ENCODE measurements around the gene EFHC1. TPM values are rescaled to one million over a fixed set of nuclear protein-coding genes. Genes with fewer than 3 reads are reported as not detected.

The EFHC1 gene
- total RNA-seq, 1 donor from 2014 or later = 1.7 TPM

- Mint-ChIP-seq H3K27me3 (no peaks in the 10 kb centered on the region), H3K36me3 (ENCODE audit: low read depth) (no peaks in the 10 kb centered on the region), H3K27ac (no peak overlapping the region), H3K4me1 (peaks cover 6% of the 10 kb centered on the region), H3K9me3 (no peaks in the 10 kb centered on the region), H3K4me3 (no peak overlapping the region)
- no peak for DNase-seq
- intact Hi-C loops (cut with micrococcal nuclease) = no loop called here
These were observed 131.5 kb downstream of the EFHC1 start for GRCh38 chr6:52551483-52552277.

DNA sequence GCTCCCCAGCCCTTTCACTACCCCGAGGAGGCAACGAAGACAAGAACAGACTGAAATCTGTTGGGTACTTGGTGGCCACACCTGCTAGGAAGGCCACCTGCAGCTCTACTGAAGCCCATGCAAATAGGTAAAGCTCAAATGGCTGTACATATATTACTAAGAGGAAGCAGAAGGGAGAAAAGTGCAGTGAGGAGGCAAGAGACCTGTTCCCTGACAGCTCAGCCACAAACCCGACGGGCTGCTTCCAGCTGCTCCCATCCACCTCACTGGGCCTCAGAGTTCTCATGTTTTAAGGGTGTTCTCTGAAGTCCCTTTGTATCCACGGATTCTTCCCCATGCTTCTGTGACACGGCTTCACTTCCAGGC is 132.1 kb downstream of the EFHC1 start:
- Mint-ChIP-seq H3K27me3 (no peaks in the 10 kb centered on the region), H3K9me3 (no peaks in the 10 kb centered on the region), H3K4me1 (peaks cover 6% of the 10 kb centered on the region), H3K4me3 (no peak overlapping the region), H3K36me3 (ENCODE audit: low read depth) (no peaks in the 10 kb centered on the region), H3K27ac (no peak overlapping the region)
- no peak for DNase-seq
- intact Hi-C loops (cut with micrococcal nuclease) = no loop called here

DNA sequence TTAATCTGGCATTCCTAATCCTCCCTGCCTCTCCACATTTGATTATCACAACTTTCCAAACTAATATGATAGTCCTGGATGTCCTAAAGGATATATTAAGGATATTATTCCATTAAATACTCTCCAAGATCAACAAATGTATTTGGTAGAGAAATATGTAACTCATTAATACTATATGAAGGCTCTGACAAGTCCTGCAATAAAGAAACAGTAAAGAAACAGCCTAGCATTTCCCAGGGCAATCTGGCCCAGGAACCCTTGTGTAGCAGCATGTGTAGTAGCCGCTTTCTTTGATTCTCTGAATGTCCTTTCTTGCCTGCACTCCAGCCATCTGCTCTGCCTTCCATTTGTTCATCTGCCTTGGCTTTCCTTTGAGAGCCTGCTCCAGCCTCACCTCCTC is 133.0 kb downstream of the EFHC1 start:
- intact Hi-C loops (cut with micrococcal nuclease) = no loop called here
- Mint-ChIP-seq H3K27me3 (no peaks in the 10 kb centered on the region), H3K4me3 (no peak overlapping the region), H3K27ac (no peak overlapping the region), H3K36me3 (ENCODE audit: low read depth) (no peaks in the 10 kb centered on the region), H3K9me3 (no peaks in the 10 kb centered on the region), H3K4me1 (peaks cover 6% of the 10 kb centered on the region)
- DNase-seq = no peak

DNA sequence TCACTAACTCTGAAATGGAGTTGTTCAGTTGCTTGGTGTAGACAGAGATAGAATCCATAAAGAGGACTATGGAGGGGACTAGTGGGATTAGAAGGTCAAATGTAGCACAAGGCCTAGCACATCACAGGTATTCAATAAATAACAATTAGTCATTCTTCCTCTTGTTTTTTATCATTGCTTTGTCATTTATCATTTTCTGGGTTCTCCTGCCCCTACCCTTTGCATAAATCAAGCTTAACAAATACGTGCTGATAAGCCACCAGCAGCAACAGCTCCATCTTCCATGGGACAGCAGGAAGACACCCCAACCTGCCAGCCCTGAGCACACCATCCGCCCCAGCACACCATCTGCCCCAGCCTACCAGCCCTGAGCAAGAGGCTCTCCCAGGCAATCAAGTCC is 133.6 kb downstream of the EFHC1 start:
- no peak for DNase-seq
- Mint-ChIP-seq H3K4me1 (peaks cover 6% of the 10 kb centered on the region), H3K27me3 (no peaks in the 10 kb centered on the region), H3K36me3 (ENCODE audit: low read depth) (no peaks in the 10 kb centered on the region), H3K9me3 (no peaks in the 10 kb centered on the region), H3K27ac (no peak overlapping the region), H3K4me3 (no peak overlapping the region)
- intact Hi-C loops (cut with micrococcal nuclease) = no loop called here

GRCh38 chr6:52554684-52555280 is 134.6 kb downstream of the EFHC1 start:
- no peak for DNase-seq
- no peak overlapping the region for H3K4me3 Mint-ChIP-seq
- H3K9me3 Mint-ChIP-seq = no peaks in the 10 kb centered on the region
- H3K27ac Mint-ChIP-seq = no peak overlapping the region
- intact Hi-C loops (cut with micrococcal nuclease) = no loop called here
- peaks cover 3% of the 10 kb centered on the region for H3K4me1 Mint-ChIP-seq
- no peaks in the 10 kb centered on the region for H3K36me3 Mint-ChIP-seq (ENCODE audit: low read depth)
- H3K27me3 Mint-ChIP-seq = no peaks in the 10 kb centered on the region

DNA sequence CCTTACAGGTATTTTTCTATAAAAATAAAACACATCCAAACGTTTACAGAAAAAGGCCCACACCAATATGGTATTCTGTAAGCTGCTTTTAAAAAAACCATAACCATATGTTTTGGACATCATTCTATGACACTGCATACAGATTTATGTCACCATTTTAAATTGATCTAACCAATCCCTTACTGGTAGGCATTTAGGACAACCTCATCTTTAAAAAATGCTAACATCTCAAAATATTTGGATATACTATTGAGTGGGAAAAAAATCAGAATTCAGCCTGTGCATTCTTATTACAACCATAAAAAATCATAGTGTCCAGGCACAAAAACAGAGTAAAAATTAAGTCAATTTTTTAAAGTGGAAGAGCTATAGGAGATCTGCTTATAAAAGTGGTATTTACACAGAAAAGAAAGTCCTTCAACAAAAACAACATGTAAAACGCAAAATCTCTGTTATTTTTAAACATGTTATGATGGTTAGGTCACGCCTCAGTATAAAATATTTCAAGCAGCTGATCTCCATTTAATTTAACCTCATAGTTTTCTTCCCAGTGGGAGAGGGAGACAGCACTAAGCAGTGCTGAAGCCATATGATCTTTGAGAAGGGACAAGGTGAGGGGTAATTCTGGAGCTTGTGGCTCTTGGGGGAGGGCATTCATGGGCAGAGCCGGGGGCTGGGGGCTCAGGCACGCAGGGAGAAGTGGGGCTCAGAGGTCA is 135.5 kb downstream of the EFHC1 start:
- Mint-ChIP-seq H3K36me3 (ENCODE audit: low read depth) (no peaks in the 10 kb centered on the region), H3K27me3 (no peaks in the 10 kb centered on the region), H3K4me1 (no peaks in the 10 kb centered on the region), H3K4me3 (no peak overlapping the region), H3K9me3 (no peaks in the 10 kb centered on the region), H3K27ac (no peak overlapping the region)
- intact Hi-C loops (cut with micrococcal nuclease) = no loop called here
- no peak for DNase-seq

DNA sequence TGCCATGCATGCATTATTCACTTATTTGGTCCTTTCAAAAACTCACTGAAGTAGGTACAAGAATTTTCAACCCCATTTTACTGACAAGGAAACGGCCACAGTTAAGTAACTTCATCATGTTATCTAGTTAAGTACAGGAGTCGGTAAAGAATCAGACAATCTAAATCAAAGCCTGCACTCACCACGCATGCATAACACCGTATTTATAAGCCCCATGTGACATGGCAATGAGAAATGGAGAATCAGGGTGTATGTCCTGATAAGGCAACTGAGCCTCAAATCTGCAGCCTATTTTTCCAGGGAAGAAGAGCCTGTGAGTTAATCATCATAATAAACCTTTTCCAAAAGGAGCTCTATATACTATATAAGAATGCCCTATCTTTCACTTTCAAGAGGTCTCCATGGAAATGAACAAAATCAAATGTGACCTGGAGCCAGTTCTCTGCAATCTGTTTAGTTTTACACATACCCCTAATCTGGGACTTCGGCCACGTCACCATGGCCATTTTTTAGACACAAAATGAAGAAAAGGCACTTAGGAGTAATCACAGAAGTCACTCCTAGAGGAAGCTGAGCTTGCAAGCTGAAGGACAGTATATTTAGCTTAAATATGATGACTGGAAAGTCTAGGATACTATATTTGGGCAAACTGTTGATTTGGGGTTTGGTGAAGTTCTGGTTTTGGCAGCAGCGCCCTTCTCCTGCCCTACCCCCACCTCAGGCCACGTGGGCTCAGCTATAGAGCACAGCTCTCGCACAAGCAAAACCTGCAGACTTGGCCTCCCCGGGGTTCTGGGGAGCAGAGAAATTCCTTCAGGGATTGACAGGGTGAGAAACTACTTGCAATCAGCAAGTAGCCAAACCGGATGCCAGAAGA is 137.5 kb downstream of the EFHC1 start:
- intact Hi-C loops (cut with micrococcal nuclease) = no loop called here
- H3K27ac Mint-ChIP-seq = no peak overlapping the region
- H3K9me3 Mint-ChIP-seq = no peaks in the 10 kb centered on the region
- H3K4me1 Mint-ChIP-seq = no peaks in the 10 kb centered on the region
- DNase-seq = no peak
- H3K4me3 Mint-ChIP-seq = no peak overlapping the region
- H3K27me3 Mint-ChIP-seq = no peaks in the 10 kb centered on the region
- H3K36me3 Mint-ChIP-seq (ENCODE audit: low read depth) = no peaks in the 10 kb centered on the region

- Mint-ChIP-seq H3K36me3 (ENCODE audit: low read depth) (no peaks in the 10 kb centered on the region), H3K9me3 (no peaks in the 10 kb centered on the region), H3K27me3 (no peaks in the 10 kb centered on the region), H3K4me3 (no peak overlapping the region), H3K27ac (no peak overlapping the region), H3K4me1 (no peaks in the 10 kb centered on the region)
- no peak for DNase-seq
- intact Hi-C loops (cut with micrococcal nuclease) = no loop called here
These were observed 138.3 kb downstream of the EFHC1 start for GRCh38 chr6:52558266-52559000.

GRCh38 chr6:52560462-52560861 is 140.3 kb downstream of the EFHC1 start:
- intact Hi-C loops (cut with micrococcal nuclease) = no loop called here
- H3K36me3 Mint-ChIP-seq (ENCODE audit: low read depth) = no peaks in the 10 kb centered on the region
- no peaks in the 10 kb centered on the region for H3K4me1 Mint-ChIP-seq
- H3K27me3 Mint-ChIP-seq = no peaks in the 10 kb centered on the region
- no peak overlapping the region for H3K27ac Mint-ChIP-seq
- H3K9me3 Mint-ChIP-seq = no peaks in the 10 kb centered on the region
- no peak overlapping the region for H3K4me3 Mint-ChIP-seq
- no peak for DNase-seq

DNA sequence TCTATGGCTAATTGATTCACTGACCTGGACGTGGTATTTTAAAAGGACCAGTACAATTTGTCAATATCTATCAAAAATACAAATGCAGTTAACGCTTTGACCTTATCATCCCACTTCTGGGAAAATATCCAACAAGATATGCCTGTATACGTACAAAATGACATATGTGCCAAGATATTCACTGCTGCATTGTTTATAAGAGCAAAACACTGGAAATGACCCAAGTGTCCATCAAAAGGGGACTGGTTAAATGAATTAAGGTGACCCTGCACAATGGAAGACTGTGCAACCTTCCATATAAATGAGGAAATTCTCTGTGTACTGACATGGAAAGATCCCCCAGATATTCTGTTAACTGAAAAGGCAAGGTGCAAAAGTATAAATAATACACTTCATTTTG is 142.8 kb downstream of the EFHC1 start:
- no peaks in the 10 kb centered on the region for H3K9me3 Mint-ChIP-seq
- H3K27me3 Mint-ChIP-seq = no peaks in the 10 kb centered on the region
- no peak overlapping the region for H3K27ac Mint-ChIP-seq
- H3K4me3 Mint-ChIP-seq = no peak overlapping the region
- intact Hi-C loops (cut with micrococcal nuclease) = no loop called here
- DNase-seq = no peak
- peaks cover 11% of the 10 kb centered on the region for H3K4me1 Mint-ChIP-seq
- H3K36me3 Mint-ChIP-seq (ENCODE audit: low read depth) = no peaks in the 10 kb centered on the region

DNA sequence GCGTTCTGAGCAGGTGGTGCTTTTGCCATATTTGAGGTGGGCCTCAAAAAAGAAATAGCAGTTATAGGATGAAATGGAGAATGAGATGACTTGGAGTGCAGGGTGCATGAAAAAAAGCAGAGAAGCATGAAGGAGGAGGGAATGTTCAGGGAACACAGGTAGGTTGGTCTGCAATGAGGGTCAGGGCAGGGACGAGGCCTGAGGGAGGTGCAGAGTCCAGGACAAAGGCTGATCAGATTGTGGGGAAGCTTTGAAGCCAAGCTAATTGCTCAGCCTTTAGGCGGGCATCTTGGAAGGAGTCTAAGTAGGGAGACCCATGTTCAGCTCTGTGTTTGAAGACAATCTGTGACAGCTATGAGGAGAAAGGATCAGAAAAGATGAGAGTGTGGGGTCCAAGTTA is 144.7 kb downstream of the EFHC1 start:
- Mint-ChIP-seq H3K9me3 (no peaks in the 10 kb centered on the region), H3K36me3 (ENCODE audit: low read depth) (no peaks in the 10 kb centered on the region), H3K27me3 (no peaks in the 10 kb centered on the region), H3K4me1 (peaks cover 11% of the 10 kb centered on the region), H3K27ac (no peak overlapping the region), H3K4me3 (no peak overlapping the region)
- DNase-seq = no peak
- intact Hi-C loops (cut with micrococcal nuclease) = no loop called here

GRCh38 chr6:52566201-52566600 is 146.1 kb downstream of the EFHC1 start:
- H3K27ac Mint-ChIP-seq = no peak overlapping the region
- no peaks in the 10 kb centered on the region for H3K27me3 Mint-ChIP-seq
- no peaks in the 10 kb centered on the region for H3K9me3 Mint-ChIP-seq
- H3K4me1 Mint-ChIP-seq = peaks cover 11% of the 10 kb centered on the region
- no peaks in the 10 kb centered on the region for H3K36me3 Mint-ChIP-seq (ENCODE audit: low read depth)
- intact Hi-C loops (cut with micrococcal nuclease) = no loop called here
- H3K4me3 Mint-ChIP-seq = no peak overlapping the region
- no peak for DNase-seq

DNA sequence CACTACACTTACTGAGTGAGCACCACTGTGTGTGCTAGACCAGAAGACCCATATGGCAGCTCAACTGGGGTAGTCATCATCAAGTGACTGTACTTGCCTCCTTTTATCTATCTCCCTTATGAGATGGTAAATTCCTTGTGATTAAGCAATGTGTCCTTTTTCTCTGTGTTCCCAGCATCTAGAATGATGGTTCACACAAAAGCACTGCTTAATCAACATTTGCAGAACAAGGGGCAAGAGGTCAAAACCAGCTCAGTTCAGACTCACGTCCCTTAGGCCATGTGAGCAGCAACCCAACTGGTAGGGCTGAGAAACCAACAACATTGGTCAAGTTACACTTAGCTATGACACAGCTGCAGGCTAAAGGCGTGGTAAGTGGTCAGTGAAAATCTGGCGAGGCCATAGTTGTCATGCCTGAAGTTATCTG is 146.7 kb downstream of the EFHC1 start:
- Mint-ChIP-seq H3K36me3 (ENCODE audit: low read depth) (no peaks in the 10 kb centered on the region), H3K9me3 (no peaks in the 10 kb centered on the region), H3K4me1 (peaks cover 11% of the 10 kb centered on the region), H3K27ac (no peak overlapping the region), H3K27me3 (no peaks in the 10 kb centered on the region), H3K4me3 (no peak overlapping the region)
- no peak for DNase-seq
- intact Hi-C loops (cut with micrococcal nuclease) = no loop called here
